GM18907 (cell line): ENCODE measurements around the gene UBE2N.
"Not testable (repeated sequence)": the region's sequence is repeated elsewhere in the genome, so short reads cannot be mapped to it uniquely, and the experiment has no call there.

Source experiments
- ATAC-seq: cut with Tn5 transposase; IDR thresholded peaks from one replicate; pipeline ENCODE4 v1.9.1; 2021; ENCODE audit warnings: mild to moderate bottlenecking, moderate library complexity; ENCODE audit not compliant: unreplicated experiment

Gene UBE2N

DNA sequence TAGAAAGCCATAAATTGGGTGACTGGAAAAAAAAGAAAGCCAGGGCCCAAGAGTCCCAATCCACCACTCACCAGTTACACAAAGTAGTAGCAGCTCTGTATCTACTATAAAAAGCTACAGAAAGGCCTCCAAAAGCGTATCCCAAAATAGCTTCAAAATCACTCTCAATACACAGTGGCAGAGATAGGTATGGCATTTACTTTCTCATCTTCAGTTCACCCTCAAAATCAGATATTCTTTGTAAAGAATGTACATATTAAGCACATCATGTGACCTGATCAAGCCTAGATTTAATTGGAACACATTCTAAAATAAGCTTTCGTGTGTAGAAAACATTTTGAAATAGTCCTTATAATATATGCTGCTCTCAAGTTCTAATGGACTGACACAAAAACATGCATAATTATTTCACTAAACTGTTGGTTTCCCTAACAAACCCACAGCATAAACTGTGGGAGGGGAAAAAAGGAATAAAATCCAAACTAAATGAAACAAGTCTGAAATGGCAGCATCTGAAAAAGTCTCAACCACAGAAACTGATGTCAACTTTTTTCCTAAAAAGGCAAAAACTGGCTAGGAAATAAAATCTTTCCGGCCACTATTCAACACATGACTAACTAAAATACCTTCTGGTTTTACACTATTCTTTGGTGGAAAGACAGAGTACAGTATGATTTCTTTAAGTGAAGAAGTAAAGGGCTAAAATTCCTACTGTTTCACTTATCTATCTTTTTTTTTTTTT lies 25.9 kb downstream of the UBE2N start:
- no peak for ATAC-seq

DNA sequence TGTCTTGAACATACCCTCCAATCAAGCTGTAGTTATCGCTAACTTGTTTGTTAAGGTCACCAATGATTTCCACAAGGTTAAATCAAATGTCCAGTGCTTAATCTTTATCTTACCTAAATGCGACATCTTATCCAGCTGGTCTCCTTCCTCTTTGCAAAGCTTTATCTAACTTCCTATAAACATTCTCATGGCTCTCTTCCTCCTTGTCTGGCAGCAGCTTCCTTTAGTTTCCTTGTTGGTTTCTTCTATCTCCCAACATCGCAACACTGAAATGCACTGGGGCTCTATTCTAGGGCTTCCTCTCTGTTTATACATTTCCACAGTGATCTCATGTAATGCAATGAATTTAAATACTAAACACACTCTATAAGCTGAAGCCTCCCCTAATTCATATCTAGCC lies 28.7 kb downstream of the UBE2N start:
- no peak for ATAC-seq

DNA sequence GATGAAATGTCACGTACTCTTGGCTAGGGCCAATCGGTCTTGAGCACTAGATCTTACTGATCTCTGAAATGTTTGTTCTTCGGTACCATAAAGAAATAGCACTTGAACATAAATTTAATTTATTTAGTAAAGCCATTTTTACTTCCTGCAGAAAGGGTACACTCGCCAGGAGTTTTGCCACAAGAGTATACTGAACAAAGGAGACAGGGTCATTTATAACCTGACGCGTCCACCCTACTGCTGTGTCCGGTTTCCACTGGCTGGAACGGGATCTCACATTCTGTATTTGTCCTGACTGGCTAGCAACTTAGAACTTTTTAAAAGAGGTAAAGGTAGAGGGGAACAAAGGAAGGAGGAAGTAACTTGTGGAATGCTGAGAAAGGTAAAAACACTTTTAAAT lies 29.4 kb downstream of the UBE2N start:
- ATAC-seq = not testable (repeated sequence)

DNA sequence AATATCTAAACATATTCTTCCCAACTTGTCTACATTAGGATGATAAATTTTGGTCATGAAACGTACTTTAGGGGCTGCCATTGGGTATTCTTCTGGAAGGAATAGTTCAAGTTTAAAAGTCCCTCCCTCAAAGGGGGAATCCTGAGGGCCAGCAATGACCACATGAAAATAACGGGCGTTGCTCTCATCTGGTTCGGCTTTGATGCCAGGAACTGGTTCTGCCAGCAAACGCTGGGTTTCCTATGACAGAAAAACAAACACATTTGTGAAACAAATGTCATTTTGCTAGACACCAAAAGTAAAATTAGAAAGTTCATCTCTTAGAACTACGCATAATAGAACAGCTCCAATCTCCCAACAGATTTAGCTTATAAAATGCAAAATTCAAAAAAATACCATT lies 30.7 kb downstream of the UBE2N start:
- not testable (repeated sequence) for ATAC-seq

DNA sequence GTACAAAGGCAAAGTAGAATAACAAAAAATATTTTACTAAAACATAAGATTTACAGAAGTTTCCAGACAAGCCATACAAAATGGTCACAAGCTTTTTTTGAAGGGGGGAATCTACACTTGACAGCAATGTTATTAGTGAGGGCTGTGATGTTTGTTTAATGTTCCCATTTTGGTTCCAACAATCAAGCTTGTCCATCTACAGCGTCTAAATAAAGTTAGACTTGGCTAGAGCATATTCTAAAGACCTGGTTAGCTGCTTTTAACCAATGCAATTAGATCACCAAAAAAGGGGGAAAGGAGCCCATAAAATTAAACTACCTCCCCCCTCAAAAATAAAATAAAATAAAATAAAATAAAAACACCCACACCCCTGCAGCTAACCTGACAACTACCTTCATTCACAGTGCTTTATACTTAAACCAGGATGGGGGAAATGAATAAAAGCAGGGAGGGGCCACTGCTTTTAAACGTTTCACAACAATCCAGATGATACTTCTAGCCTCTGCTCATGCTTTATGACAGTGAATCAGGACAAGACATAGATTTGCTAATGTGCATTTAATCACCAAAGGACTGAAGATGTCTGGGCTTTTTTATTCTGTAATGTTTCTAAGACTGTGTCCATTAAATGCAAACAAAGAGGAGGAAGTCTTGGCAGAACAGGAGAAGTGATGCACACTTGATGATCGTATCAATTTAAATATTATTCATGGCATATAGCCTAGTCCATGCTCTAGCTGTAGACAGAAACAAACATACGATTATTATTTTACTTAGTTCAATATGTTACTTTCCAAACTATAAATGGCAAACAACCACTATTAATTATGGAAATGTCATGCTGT lies 32.2 kb downstream of the UBE2N start:
- not testable (repeated sequence) for ATAC-seq

DNA sequence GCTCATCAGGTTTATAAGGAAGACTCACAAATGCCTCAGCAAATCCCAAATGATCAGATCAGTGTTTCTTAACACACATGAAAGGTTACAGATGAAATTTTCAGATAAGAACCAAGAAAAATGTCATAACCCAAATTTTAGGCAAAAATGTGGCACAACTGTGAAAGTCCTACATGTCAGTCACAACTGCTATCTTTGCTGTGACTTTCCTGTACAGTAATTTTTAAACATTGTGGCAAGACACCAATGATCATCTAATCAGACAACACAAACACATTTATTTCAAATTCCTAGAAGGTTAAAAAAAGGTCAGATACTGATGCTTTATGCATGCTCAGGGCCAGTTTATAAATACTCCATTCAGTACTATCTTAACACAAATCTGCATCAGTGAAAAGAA lies 32.9 kb downstream of the UBE2N start:
- ATAC-seq = no peak

DNA sequence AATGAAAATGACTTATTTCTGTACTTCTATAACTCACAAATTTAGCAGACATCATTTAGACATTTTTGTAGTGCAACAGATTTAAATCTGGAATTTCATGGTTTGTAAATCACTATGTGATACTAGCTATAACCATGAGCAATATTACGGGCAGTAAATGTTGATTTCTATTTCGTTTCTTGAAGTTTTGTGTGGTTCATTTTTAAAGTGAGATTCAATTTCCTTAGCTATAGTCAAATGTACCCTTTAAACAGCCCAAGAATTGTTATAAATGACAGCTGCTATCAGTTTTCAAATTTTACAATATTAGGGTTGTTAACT lies 33.8 kb downstream of the UBE2N start:
- ATAC-seq = no peak

DNA sequence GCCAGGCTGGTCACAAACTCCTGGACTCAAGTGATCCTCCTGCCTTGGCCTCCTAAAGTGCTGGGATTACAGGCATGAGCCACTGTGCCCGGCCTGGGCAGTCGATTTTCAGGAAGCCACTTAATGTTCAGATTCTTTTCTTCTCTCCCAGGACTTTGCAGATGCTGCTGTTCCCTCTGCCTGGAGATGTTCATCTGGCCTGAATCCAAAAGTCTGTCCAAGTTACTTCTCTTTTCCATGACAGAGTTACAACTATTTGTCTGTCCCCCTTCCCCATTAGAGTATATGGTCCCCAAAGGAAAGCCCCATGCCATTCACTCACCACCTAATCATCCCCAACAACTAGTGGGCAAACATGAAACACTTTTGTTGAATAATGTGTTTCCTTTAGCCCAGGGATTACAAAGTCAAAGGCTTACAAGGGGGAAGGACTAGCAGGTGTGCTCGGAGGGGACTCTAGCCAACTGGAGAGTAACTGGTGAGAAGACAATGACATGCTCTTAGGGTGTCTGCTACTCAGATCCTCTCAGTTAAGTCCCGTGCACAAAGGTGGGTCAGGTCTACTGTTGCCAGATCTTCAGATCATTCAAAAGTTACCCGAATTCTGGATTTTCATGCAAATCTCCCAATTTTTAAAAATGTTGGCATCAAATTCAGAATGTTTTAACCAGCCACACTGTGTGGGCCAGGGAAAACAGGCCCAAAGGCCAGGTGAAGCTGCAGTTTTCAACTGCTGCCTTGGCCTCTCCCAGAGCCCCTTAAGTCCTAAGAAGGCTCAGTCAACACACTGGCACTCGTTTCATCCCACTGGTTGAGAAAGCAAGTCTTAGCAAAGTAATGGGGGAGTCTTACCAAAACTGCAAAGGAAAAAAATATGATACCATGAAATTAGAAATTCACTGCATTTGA lies 34.4 kb downstream of the UBE2N start:
- ATAC-seq = no peak

DNA sequence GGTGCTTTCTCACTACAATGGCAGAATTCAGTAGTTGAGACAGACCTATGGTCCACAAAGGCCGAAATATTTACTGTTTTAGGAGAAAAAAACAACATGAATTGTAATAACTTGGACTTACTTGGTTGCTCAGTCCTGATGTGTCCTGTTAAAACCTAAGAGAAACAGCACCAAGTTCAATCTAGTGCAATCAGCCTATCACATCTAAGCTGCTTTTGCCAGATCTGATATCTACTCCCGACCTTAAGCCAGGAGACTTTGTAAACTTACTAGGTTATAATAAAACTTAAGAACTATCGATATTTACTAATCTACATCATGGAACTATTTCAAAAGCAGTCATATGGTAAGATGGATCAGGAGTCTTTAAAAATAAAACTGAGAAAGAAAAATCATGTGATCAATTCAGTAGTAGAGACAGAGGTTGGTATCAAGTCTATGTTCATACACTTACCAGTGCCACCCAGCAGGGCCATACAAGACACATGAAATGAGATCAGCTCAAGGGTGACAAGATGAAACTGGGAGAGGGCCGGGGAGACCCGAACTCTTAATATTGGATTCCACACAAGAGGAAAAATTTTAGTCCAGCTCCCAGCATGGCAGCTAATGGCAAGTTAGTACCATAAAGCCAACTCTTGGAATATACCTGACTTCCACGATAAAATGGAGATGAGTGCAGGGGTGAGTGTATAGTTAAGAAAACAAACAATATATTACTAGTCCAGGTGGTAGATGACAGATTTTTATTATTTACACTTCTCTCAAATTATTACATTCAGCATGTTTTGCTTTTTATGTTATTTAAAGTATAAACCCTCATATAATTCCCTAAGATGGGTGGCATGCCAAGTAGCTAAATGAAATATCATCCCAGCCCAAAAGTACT lies 36.5 kb downstream of the UBE2N start:
- ATAC-seq = no peak

DNA sequence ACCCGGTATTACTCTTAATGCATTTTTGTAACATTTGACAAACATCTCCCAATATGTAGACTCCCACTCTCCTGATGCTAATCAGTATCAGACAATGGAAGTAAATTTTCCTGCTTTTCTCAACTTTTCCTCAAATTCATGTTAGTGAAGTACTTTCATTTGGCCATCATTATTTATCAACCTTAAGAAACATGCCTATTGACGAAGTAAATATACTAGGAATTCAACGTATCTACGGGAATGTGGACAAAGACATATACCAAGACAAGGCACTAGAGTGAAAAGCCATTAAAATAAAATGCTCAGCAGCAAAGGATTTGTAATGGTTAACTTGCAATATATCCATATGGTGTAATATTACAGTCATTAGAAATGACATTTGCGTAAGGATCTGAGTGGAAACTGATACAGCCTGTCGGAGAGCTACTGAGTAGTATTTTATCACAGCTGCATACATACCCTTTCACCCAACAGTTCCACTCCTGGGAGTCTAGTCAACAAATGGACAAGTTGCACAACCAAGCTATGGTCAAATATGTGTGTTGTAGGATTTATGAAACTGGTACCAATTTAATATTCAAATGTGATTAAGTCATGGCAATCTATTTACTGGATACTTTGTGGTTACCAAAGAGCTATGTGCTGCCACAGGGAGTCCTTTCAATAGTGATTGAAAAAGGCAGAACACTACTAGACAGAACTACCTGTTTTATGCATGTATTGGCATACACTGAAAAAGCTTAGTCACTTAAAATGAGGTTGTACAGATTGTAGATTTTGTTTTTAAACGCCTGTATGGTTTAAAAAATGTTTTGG lies 37.6 kb downstream of the UBE2N start:
- no peak for ATAC-seq

DNA sequence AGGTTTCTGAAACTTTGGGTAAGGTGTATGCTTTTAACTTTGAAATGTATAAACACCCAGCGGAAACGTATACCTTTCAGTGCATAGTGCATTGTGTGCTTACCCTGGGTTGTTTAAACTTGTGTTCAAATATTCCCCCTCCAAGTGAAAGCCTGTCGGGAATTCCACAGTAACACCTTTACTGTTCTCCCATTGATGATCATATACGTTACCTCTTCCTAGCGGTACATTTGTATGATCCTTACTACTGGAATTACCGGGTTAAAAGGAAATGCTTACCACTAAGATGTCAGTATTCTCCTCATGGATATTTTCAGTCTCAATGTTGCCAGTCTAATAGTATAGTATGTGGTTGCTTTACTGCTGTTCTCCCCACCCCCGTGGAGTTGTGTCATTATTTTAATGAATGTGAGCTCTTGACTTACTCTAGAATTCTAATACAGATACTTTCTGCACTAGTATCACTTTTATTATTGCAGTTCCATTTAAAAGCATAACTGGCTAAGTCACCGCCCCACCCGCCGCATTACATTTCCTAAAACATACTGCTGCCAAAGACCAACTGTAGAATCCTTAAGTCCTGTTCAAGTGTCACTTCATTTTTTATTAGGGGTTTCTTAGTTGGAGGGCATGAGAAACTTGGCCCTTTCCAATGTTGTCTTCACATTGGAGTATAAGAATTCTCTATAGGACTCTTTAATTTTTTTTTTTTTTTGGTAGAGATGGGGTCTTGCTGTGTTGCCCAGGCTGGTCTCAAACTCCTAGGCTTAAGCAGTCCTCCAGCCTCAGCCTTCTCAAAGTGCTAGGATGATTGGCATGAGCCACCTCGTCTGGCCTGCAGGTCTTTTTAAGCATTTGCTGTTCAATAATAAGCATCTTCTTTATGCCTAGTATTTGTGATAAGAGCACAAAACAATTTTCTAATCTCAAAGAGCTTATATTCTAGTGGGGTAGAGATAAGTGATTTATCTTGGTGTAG lies 39.1 kb downstream of the UBE2N start:
- ATAC-seq = no peak

DNA sequence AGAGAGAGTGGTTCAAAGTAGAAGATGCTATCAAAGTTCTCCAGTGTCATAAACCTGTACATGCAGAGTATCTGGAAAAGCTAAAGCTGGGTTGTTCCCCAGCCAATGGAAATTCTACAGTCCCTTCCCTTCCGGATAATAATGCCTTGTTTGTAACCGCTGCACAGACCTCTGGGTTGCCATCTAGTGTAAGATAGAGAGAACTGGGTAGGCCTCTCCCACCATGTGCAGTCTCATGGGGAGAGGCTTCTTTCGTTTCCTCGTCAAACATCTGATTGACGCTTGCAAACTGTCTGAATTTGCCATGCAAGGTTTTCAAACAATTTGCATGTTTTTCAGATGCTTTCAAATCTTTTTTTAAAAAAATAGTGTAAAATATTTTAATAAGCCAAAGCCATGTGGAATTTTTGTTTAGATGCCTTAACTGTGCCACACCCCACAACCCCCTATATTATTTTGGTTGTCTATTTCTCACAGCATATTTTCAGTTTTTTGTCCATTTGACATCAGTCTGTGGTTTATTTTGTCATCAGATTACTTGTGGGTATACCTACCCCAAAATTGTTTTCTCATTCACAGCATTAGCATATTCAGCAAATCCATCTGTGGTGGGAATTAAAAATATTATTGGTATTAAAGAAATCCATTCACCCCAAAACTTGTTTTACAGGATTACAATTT lies 42.4 kb downstream of the UBE2N start:
- ATAC-seq = peak; percentile 78

DNA sequence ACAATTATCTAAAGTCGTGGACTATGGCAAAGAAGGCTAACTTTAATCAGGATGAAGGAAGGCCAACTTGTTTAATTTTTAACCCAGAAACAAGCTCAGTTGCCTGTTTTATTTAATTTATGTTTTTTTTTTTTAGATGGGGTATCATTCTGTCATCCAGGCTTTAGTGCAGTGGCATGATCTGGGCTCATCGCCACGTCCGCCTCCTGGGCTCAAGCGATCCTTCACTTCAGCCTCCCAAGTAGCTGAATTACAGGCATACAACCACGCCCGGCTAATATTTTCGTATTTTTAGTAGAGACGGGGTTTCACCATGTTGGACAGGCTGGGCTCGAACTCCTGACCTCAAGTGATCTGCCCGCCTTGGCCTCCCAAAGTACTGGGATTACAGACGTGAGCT lies 44.3 kb downstream of the UBE2N start:
- no peak for ATAC-seq

DNA sequence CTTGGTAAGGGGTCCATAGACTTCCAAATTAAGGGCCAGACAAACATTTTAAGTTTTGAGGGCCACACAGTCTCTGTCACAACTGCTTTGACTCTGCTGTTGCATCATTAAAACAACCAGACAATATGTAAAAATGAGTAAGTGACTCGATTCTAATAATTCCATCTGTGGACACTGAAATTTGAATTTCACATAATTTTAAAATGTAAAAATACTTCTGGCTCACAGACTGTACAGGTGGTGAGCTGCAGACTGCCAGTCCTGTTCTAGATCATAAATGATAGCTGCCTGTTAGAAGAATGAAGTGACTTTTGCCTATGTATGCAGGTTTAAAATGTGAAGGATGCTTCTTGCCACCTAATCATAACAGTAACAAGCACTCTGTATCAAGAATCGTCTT lies 48.3 kb downstream of the UBE2N start:
- no peak for ATAC-seq

DNA sequence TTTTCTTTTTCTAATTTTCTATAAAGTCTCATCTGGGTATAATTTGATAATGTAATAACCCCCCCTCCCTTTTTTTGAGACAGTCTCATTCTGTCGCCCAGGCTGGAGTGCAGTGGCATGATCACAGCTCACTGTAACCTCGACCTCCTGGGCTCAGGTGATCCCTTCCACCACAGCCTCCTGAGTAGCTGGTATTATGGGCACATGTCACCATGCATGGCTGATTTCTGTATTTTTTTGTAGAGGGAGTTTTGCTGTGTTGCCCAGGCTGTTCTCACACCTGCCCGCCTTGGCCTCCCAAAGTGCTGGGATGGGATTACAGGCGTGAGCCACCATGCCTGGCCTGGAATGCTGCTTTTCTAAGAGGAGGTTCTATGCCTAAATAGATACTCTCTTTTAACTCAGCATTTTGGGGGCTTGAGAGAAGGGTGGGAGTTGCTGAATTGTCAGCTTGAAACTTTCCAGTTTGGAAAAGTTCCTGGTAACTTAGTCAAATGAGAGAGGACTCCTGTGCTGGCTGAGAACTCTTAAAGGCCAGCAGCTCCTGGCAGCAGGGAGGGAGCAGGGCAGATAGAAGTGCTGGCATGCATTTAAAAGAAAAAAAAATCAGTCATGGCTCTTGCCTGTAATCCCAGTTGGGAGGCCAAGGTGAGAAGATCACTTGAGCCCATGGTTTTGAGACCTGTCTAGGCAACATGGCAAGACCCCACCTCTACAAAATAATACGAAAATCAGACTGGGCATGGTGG lies 51.0 kb downstream of the UBE2N start:
- peak; percentile 50 for ATAC-seq

DNA sequence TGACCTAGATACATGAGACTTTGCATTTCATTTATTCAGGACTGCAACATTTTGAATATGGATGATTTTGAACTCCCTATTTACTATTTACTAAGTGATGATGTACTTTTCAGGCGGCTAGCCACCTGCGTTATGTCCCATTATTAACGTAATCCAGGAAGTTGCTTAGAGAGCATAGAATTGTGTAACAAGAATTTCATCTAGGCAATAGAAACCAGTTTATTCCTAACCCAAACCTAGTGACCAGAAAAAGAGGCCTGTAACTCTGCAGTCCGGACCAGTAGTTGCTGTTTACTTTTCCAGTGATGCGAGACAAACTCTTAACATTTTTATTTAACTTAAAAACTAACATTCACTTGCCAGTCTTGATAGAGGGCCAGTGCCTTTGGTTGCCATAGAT lies 51.7 kb downstream of the UBE2N start:
- no peak for ATAC-seq

DNA sequence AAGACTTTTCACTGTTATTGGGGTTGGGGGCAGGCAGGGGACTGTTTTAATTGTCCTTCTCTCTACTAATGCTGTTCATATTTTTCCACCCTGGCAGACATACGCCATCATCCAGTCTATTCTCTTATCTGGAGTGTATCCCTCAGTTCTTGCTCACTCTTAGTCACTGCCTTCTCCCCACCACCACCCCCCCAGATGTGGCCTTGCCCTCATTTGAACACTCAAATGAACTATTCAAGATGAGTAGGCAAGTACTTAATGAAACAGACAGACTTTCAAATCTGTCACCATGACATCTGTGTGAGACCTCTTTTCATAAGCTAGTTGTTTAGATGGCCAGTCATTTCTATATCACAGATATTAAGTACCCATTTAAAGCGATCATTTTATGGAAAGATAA lies 54.0 kb downstream of the UBE2N start:
- no peak for ATAC-seq
